Loucy (cell line): ENCODE measurements around the gene S100A11.
A peak's percentile ranks its signal among the peaks of the same experiment; 100 is the strongest.

Experiments
- CTCF ChIP-seq: fragments of 200-600 bp; sonication (generic); conservative IDR thresholded peaks from 2 replicates; pipeline ENCODE4 v1.5.1; 2014; ENCODE audit warnings: mild to moderate bottlenecking, antibody characterized with exemption, low read length
- EZH2phosphoT487 ChIP-seq: fragments of 200-600 bp; IDR thresholded peaks from 2 replicates; pipeline ENCODE4 v1.6.1; 2018; ENCODE audit warnings: antibody characterized with exemption, mild to moderate bottlenecking, moderate library complexity, borderline replicate concordance

- TF ChIP-seq CTCF: peak; percentile 65
- no peak for TF ChIP-seq EZH2phosphoT487
These were observed 18.3 kb downstream of the S100A11 start for GRCh38 chr1:152018537-152018936.
